Activated gamma-delta T cell (primary cell): ENCODE data around the gene ITIH2.
"Not testable (repeated sequence)": the region's sequence is repeated elsewhere in the genome, so short reads cannot be mapped to it uniquely, and the experiment has no call there.

Experiments used
- DNase-seq: peaks from one replicate; lab custom pipeline; 2025; lab: John Stamatoyannopoulos, UW

Gene ITIH2

DNA sequence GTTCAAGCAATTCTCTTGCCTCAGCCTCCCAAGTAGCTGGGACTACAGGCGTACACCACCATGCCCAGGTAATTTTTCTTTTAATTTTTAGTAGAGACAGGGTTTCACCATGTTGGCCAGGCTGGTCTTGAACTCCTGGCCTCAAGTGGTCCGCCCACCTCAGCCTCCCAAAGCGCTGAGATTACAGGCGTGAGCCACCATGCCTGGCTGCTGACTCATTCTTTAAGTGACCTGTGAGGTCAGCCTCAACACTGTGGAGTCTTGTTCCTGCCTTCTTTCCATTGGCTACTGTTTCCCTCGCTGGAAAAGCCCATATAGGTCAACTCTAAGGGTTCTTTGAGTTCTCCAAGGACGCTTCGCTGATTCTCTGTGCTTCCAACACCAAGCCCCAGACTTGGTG is 45.5 kb downstream of the ITIH2 start:
- not testable (repeated sequence) for DNase-seq

- no peak for DNase-seq
Measured at GRCh38 chr10:7750222-7750621, 47.1 kb downstream of the ITIH2 start.

DNA sequence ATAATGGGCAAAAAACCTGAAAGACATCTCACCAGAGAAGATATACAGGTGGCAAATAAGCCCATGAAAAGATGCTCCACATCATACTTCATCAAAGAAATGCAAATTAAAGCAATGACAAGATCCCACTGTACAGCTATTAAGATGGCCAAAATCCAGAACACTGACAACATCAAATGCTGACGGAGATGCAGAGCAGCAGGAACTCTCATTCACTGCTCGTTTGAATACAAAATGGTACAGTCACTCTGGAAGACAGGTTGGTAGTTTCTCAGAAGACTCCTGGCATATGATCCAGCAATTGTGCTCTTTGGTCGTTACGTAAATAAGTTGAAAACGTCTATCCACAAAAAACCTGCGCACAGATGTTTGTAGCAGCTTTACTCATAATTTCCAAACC is 49.1 kb downstream of the ITIH2 start:
- DNase-seq: no peak

GRCh38 chr10:7755103-7755502 is 52.0 kb downstream of the ITIH2 start:
- DNase-seq: no peak

GRCh38 chr10:7756360-7756992 is 53.4 kb downstream of the ITIH2 start:
- DNase-seq: no peak

DNA sequence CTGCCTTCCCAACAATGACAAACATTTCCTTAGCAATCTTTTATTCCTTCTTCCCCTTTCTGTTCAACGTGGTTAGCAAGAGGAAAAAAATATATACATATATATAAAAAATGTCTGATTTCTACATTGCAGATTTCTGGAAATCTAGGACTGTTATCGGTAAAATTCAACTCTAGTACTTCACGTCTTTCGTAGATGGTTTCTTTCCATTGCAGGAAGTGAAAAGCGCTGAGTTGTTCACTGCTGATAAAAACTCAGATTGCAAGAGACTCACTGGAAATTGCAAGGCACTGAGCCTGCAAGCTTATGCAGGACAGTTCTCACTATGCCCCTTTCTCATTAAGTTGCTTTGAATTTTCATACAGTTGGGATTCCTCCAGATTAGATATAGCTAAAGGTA is 60.8 kb downstream of the ITIH2 start:
- DNase-seq: no peak

DNA sequence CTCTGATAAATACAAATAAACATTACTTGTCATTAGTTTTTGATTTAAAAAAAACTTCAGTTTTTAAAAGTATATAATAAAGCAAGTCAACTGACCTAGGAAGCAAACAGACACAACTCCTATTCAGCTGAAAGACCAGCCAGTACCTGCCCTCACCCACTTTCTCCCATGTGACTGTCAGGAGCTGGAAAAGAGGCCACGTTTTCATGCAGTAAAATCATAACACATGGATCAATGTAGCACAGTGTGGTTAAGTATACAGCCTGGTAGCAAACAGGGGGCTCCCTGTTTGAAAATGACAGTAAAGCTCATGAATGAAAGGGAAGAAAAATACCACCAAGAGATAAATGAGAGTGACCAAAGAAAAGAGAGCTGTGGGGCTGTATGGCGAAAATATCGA is 63.1 kb downstream of the ITIH2 start:
- DNase-seq: no peak

DNA sequence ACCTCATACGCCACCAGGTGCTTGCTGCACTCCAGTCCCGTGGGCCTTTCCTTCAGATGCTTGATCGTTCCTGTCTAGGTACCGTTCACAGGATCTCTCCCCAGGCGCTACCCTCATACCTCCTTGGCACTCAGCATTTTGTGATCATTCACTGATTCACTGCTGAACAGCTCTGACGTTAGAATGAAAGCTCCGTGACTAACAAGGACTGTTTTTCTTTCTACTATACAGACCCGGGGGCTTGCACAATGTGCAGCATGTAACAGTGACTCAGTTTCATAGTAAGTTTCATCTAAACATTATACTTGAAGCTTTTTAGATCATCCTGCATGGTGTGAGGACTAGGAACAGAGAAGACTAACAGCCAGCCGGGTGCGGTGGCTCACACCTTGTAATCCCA is 64.1 kb downstream of the ITIH2 start:
- no peak for DNase-seq

DNA sequence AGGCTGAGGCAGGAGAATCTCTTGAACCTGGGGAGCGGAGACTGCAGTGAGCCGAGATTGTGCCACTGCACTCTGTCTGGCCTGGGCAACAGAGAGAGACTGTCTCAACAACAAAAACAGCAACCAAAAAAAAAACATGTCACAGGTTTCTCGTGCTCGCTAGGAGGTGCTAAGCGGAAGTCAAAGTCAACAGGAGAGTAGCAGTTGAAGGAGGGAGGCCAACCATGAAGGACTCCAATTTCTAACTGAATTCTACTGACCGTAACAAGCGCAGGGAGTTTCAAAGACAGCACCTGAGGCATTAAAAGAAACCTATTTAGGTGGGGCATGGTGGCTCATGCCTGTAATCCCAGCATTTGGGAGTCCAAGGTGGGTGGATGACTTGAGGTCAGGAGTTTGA is 65.3 kb downstream of the ITIH2 start:
- DNase-seq: no peak

DNA sequence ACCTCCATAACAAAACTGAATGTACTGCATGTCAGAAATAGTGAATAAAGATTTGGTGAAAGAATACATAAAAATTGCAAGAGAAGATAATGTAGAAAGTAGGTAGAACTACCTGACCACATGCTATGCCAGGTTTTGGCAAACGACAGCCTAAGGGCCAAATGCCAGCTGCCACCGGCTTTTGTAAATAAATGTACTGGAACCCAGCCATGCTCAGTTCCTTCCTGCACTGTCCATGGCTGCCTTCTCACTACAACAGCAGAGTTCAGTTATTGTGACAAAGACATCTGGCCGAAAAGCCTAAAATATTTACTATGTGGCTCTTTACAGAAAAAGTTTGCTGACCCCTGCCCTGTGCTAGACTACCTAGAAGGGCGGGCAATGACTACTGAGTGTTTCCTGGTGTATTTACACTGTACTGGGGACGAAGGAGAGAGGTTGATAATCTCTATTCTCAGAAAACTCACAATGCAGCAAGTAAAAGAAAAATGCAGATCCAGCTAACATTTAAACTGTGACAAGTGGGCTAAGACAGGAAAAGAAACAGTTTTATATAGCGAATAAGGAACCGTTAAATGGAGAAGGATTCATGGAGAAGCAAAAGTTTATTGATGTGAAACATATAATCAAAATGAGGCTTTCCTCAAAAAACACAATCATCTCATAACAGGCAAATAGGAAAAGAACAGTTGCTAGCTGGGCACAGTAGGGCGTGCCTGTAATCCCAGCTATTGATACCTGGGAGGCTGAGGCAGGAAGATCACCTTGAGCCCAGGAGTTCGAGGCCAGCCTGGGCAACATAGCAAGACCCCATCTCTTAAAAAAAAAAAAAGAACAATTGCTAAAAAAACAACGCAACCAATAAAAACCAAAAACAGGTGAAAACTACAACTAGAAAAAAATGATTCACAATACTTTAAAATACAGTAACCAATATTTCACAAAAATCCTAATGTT is 71.0 kb downstream of the ITIH2 start:
- no peak for DNase-seq

- no peak for DNase-seq
Measured at GRCh38 chr10:7776777-7777176, 73.7 kb downstream of the ITIH2 start.

DNA sequence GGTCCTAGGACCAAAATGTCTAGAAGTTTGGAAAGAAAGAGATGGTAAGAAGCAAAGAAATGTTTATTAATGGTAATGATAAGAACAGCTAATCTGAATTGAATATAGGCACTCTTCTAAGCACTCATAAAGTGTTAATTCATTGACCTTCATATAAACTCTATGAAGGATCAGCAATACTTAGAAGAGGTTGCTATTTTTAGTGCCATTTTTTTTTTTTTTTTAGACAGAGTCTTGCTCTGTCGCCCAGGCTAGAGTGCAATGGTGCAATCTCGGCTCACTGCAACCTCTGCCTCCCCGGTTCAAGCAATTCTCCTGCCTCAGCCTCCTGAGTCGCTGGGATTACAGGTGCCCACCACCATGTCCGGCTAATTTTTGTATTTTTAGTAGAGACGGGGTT is 79.1 kb downstream of the ITIH2 start:
- not testable (repeated sequence) for DNase-seq

DNA sequence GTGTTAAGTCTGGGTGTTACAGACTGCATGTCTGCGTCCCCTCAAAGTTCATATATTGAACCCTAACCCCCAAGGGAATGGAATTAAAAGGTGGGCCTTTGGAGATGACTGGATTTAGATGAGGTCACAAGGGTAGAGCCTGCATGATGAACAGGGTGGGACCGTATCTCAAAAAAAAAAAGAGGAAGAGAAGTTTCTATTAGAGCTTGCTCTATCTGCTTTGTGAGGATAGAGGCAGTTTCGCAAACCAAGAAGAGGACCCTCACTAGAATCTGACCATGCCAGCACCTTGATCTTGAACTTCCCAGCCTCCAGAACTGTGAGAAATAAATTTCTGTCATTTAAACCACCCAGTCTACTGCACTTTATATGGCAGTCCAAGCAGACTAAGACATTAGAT is 83.3 kb downstream of the ITIH2 start:
- DNase-seq: no peak

DNA sequence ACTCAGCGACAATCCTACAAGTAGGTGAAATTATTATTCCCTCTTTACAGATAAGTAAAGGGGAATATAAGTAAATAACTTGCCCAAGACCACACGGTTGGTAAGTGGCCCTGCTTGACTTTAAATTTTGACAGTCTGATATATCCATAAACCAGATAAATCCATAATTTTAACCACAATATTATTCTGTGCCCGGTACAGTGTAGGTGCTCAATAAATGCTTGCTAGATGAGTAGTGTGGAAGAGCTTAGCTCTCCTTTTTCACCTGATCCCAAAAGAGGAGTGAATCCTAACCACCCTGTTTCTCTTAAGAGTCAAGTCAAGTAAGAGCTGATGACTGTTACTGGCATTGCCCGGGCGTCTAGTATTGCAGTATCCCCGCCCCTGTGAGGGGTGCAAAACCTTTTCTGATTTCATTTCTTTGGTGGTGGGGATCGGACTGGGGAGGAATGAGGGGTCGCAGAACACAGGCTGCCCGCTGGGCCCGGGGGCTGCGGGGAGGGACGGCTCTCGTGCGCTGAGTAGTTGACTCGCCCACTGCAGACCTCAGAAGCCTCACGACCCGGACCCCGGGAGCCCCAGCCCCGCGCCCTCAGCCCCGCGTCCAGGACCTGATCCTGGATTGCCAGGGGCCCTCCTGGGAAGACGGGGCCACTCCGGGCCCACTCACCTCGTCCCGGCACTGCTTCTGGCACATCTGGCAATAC is 84.2 kb downstream of the ITIH2 start:
- DNase-seq: no peak

DNA sequence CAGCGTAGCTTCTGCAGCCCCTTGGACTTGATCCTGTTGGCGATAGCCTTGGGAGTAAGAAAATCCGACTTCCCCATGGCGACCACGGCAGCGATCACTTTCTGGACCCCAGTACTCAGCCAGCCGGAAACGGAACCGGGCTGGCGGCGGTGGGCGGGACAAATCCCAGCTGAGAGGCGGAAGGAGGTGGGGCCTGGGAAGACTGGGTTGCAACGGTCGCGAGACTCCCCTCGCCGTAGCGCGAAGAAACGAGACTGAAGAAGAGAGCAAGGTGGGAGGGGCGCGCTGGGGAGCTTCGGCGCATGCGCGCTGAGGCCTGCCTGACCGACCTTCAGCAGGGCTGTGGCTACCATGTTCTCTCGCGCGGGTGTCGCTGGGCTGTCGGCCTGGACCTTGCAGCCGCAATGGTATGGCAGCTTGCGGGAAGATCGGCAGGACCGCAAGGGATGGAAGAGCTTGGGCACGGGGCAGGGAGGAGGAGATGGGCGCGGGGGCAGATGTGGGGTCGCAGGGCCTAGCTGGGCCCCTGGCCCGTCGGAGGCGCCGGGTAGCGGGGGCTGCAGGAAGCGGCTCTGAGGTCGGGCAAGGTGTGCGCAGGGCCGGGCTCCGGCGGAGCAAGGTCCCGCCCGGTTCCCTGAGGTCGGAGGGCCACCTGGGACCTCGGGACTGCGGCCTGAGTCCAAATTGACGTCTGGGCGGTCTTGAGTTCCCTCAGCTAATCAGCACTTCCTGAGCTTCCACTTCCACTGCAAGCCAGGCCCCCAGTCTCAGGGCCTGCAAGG is 84.9 kb downstream of the ITIH2 start, which contains the start of the genes ATP5F1C and KIN:
TSS of gene ATP5F1C (plus strand) at position 321 of the 782 bp plus-strand sequence. CDS start at position 352, 31 bp downstream.
TSS of gene KIN (minus strand) at position 137 of the 782 bp plus-strand sequence. CDS start at position 77, 60 bp downstream.
- DNase-seq: peak; percentile 93

DNA sequence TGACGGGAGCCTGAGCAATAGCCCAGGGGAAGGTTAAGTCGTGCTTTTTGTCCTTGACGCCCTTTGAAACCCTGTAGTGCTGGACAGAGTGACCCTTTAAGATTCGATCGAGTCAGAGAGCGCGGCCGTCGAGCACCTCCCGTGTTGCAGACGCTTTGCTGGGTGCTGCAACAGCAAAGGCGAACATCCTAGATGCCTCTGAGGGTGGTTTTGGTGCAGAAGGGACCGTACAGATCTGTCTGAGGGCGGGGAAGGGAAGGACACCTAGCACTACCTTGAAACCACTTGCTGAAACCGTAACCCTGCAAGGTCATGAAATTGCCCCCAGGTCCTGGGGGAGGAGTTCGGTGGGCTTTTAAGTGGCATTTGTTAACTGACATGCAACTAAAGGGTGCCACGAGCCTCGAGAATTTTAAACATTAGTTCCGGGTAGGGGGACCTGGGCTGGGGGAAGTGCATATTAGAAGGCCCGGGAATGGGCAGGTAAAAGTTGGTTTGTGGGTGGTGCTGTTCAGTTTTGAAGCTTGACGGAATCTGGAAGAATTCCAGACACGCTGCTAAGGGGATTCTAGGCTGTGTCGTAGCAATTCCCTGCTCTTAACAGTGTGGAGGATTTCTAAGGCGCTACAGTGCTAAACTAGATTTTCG is 85.6 kb downstream of the ITIH2 start:
- no peak for DNase-seq

- no peak for DNase-seq
Measured at GRCh38 chr10:7789390-7789789, 86.3 kb downstream of the ITIH2 start.

DNA sequence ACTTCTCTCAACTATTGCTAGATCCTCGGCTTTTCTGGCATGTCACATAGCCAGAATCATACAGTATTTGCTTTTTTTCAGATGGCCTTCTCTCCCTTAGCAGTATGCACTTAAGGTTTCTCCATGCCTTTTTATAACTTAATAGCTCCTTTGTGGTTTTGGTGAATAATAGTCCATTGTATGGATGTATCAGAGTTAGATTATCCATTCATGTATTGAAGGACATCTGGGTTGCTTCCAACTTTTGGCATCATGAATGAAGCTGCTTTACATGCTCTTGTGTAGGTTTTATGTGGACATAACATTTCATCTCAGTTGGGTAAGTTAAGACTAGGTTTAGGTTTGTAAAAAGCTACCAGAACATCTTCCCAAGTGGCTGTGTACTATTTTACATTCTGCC is 89.4 kb downstream of the ITIH2 start:
- DNase-seq: no peak

DNA sequence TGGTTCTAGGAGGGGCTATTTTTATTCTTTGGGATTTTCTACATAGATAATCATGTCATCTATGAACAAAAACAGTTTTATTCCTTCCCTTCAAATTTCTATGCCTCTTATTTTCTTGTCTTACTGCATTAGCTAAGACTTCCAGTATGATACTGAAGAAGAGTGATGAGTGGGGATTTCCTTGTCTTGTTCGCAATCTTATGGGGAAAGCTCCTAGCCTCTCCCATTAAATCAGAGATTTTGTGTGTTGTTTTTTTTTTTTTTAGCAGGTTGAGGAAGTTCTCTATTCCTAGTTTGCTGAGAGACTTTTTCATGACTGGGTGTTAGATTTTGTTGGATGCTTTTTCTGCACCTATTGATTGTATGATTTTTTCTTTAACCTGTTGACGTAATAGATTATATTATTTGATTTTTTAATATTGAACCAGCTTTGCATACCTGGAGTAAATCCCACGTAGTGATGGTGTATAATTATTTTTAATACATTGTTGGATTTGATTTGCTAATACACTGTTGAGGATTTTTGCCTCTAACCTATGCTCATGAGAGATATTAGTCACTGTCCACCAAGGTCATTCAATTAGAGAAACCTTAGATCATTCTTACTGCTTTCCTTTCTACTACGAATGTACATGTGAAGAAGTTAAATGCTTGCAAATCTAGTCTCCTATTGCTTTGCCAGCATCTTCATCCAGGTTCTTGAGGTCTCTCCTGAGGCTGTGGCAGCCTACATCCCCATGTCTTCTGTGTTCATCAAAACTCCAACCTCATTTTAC is 91.3 kb downstream of the ITIH2 start:
- DNase-seq: no peak

DNA sequence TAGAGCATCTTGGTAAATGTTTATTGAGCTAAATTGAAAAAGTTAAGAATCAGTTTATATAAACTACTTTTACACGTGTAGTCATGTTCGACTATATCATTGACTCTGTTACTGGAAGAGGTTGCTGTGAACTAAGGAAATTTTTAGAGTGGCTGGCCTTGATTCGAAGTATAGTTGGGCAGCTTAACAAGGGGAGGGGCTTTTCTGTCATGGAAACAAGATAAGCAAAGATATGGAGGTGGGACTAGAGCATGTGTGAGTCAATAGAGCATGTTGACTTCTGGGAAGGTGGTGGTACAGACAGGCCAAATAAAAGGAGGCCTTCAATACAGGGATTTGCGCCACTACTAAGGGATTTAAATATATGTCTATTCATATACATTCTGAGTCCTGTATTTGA is 92.5 kb downstream of the ITIH2 start:
- DNase-seq: no peak
